GM04503 (cell line): ENCODE data around the gene KRIT1.

Source experiments
- DNase-seq: peaks from one replicate; pipeline ENCODE4 v3.0.0-alpha.2; 2012; ENCODE audit warnings: low read depth

The KRIT1 gene

GRCh38 chr7:92150450-92151017 lies 95.2 kb downstream of the KRIT1 start:
- DNase-seq: no peak

- no peak for DNase-seq
These were observed 95.9 kb downstream of the KRIT1 start for GRCh38 chr7:92149736-92150239.
